RCC 7860 (cell line): Measurements from ENCODE around the gene BAZ2A.

Source experiments
- DNase-seq: peaks from one replicate; pipeline ENCODE4 v3.0.0-alpha.2; 2015; ENCODE audit warnings: low spot score
- FAIRE-seq: peaks from 2 replicates; lab custom pipeline; 2012; peaks lifted over from hg19 to GRCh38; lab: Jason Lieb, UNC

Gene BAZ2A

DNA sequence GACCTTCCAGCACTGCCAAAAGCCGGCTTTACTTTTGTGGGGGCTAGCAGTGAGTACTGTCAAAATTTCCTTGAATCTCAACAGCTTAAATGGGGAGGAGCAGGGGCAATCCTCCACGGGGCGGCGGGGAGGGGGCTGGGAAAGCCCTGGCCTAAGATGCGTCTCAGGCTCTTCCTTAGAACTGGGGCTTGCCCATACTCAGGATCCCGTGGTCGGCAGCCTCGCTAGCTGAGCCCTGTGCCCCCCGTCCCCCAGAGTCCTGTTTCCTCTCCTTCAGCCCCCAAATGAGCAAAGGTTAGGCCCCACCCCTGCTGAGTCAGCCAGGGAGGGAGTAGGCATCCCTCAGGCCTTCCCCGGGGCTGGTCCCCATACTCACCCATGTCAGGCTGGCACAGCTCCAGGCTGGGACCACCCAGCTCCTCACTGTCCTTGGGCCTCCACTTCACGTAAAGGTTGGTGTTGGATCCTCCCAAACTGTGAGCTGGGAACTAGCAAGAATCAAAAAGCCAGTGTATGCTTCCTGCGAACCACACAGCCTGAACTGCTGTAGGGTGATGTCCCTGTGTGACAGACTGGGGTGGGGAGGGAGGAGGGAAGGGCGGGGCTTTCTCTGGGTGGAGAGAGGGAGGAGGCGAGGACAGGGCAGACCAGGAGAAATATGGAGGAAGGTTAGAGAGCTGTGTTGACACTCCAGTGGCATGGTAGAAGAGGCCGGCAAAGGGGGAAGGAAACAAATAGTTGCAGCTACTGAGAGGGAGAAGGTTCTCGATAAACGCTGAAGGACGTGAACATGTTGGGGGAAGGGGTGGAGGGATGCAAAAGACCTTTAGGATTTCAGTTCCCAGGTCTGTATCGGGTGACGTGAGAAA lies 5.9 kb upstream of the BAZ2A start:
- FAIRE-seq (no peak), DNase-seq (peak; percentile 66)

DNA sequence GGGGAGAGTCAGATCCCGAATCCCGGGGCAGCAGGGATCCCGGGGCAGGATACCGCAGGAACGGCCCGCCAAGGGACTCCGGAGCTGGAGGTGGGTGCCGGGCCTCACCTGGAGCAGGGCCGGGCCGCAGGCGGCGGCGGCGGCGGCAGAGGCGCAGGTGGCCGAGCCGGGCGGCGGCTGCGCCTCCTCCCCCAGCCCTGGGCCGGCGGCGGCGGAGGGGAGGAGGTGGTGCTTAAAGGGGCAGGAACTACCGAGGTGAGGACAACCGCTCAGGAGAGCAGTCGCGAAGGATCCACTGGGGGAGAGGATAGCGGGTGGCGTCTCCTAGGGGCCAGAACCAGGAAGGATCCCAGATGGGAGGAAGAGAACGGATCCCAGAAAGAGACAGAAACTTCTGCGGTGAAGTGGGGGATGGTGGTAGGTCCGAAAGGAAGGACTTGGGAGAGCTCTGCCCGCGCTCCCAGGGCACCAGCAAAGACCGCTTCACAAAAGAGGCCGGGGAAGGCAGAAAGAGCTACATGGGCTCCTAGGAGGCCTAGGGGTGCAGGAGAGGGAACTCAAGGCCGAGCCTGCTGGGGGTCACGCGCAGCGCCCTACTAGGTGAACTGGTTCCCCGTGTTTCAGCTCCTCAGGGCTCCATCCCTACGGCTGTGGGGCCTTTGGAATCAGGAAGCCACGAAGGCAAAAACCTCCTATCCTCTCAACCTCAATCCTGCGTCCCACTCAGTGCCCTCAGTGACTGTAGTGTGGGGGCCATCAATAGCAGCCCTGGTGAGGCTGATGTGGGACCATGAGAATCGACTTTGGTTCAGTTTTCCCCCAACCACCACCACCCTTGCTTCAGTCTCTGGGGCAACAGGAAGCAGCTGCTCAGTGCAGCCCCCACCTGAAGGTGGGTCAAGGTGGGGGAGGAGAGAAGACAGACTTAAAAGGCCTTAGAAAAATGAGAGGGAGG lies 5.0 kb upstream of the BAZ2A start:
- no peak for FAIRE-seq

DNA sequence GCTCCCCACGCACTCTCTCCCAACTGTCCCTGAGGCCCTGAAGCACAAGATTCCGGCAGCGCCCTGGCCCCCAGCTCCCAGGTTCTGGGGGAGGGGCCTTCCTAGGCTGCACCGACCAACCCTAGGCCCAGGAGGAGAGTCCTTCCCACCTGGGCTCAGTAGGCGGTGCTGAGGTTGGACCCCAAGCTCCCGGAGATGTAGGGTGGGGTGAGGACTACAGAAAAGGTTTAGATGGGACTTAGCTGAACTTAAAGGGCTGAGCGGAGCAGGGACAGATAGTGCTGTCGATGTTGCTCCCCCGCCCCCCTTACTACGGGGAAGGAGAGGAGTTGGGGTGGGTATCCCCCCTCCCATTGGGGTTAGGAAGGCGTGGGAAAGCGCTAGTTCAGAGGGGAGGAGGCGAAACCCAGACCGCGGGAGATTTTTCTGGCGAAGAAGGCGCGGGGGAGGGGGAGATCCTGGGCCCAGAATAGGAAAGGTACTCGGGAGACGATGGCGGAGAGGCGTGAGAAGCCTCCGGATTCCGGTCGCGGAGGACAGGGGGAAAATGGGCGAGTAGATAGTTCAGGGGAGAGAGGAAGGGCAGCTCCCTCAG lies 4.2 kb upstream of the BAZ2A start:
- DNase-seq = no peak
- no peak for FAIRE-seq

More for the DNA sequence above, 5.0 kb upstream of the BAZ2A start:
- DNase-seq = peak; percentile 84

DNA sequence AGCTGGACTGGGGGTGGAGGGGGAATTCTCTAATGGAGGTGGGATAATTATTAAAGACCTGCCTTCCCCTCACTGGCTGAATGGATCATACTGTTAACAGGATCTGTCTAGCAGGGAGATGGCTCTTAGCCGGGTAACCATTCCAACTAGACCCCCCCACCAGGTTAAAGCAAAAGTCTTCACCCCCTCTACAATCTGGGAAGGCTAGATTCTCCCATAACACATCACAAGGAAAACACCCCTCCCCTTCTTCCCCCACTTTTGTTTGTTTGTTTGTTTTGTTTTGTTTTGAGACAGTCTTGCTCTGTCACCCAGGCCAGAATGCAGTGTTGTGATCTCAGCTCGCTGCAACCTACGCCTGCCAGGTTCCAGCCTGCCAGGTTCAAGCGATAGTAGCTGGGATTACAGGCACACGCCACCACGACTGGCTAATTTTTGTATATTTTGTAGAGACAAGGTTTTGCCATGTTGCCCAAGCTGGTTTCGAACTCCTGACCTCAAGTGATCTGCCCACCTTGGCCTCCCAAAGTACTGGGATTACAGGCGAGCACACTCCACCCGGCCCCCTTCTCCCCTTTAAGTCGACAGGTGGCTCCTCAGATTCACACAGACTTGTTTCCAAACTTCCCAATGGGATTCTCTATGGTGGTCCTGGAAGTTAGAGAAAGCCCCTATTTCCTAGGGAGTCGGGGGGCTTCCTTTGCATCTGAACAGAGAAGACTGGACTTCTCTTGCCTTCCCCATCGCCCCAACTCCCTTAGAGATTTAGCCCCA lies 3.5 kb upstream of the BAZ2A start:
- no peak for DNase-seq
- FAIRE-seq = no peak

DNA sequence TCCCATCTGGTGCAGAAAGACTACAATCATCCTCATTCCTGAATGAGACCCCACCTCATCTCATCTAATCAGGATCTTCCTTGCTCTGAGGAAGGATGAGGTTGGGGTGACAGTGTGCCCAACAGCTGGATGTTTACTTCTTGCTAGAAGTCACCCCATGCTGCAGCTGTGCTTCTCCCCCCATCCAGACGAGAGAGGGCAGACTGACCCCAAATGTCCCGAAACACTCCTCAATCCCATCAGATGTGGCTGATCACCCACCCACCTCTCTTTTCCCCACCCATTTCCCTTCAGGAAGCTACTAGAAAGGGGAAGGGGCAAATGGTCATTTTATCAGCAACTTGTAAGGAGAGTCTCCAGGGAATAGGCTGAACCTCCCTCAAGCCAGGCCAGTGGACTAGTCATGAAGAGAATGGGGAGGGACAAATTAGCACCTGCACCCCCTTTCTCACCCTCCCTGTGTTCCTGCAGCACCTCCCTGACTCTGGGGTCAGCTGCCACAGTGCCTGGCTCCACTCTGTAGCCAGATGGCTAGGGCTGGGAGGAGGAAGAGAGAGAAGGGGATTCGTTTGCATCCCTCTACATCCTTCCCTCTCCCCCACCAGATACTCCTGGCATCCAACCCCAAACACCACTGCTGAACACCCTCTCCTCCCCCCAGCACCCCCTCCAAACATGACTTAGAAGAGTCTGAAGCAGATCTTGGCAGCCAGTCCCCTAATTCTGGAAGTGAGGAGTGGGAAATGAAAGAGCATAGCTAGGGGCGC lies 2.8 kb upstream of the BAZ2A start:
- no peak for FAIRE-seq
- DNase-seq = no peak

DNA sequence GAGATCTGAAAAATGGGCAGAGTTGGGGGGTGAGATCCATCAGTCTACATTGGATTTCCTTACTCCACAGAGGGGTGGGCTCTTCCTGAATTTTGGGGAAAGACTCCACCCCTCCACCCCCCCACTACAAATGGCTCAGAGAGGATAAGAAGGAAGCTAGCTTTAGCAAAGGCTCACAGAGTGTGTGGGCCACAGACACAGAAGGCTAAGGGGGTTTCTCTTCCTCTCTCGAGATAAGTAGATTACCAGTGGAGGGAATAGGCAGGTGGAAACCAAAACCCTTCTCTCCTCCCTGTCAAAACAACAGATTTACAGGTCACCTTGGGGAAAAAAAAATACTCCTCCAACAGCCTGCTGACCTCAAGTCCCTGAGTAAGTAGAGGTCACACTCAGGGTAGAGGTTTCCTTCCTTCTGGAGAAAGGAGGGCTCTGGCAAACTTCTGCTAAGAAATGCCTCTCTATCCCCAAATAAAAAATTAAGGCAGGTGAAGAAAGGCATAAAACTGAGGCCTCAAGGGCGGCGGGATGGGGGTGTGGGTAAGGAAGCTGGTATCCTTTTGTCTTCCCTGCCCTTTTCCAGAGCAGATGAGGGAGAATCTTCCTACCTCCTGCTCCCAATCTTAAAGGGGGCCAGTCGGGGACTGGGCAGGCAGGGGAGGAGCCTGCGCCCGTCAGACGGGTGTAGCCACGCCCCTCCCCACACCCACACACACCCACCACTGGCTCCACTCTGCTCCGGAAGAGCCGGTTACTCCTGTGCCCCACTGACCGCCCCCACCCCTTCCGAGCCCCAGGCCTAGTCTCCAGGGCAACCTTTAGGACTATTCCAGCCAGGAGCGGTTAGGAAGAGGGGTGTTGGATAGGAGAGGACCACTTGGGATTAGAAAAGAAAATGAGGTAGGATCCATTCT lies 1.9 kb upstream of the BAZ2A start:
- DNase-seq = no peak
- FAIRE-seq = no peak

DNA sequence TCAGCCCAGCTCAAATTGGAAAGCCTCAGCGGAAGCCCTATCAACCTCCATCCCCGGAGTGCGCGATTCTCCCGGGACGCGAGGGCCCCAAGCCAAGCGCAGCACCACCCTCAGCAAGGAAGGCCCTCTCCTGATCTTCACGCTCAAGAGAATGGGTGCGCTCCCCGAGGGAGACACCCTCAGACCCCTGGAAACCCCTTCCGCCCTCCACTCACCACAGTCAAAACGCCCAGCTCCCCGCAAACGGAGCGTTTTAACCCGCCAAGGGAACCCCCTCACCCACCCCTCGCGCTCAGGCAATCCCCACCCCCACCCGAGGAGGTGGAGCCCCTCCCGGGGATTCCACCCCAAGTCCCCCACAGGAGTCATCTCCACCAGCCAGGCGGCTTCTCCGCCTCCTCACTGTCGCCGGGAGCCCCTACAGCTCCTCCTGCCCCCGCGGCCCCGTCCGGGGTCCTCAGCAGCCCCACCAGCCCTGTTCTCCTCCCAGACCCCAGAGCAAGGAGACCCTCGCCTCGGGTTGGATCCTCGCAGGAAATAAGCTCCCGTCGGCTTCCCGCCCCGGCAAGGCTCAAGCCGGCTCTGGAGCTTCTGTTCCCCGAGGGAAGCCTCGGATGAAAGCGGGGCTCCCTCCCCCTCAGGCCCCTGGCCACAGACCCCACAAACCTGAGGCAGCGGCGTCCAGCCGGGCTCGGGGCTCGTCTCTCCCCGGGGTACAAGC lies 507 bp downstream of the BAZ2A start:
- FAIRE-seq (no peak), DNase-seq (no peak)

DNA sequence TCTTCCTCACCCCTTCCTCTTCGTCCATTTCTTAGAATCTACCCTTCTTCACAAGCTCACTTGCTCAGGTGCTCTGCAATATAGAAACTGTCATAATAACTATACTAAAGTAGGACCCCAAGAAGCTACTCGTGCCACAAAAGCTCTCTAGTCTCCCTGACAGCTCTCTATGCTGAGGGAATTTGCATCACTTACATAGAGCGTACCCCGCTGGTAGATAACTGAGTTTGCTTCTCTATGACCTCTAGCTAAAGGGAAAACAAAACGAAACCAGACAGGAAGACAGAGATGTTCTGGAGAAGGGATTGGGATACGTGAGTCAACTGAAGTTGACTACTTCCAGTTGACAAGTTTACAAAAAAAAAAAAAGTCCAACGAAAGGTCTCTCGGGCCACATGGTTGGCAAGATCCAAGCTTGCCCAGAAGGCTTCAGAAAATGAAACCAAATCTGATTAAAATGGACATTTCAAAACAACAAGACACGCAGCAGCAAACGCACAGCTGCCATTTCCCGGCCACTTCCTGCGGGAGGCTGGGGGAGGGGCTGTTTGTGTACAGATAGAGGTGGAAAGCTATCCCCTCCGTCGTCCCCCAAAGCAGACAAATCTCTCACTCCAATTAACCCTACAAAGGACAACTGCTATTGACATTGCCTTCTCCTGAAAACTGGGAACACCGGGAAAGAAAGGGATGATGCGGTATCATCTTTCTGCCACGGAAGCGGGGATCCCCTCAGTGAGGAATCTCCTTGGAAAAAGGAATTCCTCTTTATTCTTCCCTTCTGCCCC lies 1.3 kb downstream of the BAZ2A start:
- no peak for FAIRE-seq
- peak; percentile 29 for DNase-seq

DNA sequence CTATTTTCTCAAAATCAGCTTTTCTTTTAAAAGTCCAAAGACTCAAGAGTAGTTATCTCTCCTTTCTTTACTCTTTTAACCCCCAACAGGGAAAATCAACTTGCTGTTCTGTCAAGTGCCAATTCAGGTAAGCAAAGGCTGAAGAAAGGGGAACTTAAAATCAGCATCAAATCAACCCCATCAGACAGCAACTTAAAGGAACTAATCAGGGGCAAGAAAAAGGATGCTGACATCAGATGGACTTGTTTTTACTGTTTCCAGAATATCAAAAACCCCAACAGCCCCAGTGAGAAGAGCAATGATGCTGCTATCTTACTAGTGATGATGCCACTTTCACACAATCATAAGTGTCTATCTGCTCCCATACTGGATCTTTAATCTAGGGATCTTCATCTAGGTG lies 3.4 kb downstream of the BAZ2A start:
- FAIRE-seq (no peak), DNase-seq (no peak)

DNA sequence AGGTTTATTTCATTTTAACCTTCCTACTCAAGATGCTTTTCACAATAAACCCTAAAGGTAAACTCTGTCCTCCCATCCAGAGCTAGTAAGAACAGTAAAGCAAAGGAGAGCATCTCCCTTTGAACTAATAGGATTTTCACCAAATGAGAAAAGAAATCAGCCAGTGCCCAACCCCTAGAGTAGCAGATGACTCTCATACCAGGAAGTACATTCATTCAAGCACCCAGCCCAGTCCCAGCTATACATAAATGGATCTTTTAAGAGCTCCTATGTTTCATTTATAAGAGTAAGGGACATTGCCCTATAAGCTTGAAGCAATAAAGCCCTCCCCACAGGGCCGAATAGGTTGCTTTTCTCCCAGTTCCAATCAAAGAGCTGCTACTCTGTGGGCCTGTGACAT lies 7.6 kb downstream of the BAZ2A start:
- FAIRE-seq (no peak), DNase-seq (no peak)

DNA sequence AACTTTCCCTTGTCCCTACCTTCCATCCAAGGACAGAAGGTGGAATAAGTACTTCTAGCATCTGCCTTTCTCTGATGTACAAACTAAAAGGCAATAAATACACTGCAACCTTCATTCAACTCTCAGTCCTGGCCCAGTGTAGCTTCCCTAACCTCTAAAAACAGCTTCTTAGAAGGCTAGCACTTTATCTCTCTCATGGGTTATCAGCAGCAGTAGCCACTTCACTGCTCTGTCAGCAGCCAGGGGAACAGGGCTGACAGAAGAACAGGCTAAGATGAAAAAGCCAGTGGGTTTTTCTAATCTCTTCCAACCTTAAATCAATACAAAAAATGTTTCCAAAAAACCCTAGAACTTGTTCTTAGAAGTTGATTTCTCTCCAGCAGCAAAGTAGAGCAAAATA lies 13.2 kb downstream of the BAZ2A start:
- no peak for FAIRE-seq
- DNase-seq = no peak

DNA sequence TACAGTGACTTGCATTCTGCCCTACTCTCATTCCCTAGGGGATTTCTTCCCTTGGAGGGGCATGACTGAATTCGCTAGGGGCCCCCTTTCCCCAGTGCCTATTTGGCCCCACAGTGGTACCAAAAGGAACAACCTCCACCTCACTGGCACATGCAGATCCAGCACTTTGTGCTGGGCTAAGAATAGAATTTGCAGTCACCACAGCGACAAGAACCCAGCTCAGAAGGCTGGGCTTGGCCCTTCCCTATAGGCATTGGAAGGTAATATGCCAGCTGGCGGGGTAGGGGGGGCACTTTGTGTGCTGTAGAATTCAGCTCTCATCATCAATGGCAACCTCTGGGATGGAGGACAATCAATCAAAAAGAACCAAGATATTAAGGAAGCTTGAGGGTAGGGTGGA lies 13.9 kb downstream of the BAZ2A start:
- DNase-seq (no peak), FAIRE-seq (no peak)

DNA sequence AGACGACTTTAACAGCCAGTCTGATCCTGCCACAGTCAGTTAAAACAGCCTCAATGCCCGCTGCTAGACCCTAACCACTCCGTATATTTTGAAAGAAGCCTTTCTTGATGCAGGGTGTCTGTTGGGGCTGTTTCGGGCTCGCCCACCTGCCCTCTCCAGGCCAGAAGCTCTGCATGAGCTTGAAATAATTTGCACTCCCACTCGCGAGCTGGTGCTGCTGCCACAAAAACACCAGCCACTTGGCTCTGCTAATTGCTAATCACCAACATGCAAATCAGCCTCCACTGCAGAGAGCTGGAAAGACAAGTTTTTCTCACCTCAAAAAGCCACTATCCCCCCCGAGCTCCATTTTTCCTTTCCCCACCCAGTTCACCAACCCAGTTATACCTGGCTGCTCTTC lies 15.5 kb downstream of the BAZ2A start:
- no peak for FAIRE-seq
- no peak for DNase-seq

DNA sequence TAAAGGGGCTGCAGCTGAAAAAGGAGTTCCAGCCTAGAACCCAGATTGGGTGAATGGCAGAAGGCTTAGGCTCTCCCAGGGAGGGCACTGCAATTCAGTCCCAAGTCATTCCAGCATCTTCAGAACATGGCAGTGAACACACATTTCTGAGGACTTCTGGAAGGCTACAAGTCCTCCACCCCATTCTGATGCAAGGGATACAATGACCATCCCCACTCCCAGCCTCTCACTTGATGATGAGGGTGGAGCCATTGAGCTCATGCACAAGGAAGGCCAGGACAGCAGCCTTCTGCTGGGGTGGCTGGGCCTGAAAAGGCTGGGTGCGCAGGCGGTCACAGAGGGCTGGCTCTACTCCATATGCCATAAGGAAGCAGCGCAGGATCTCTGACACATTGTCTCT lies 25.8 kb downstream of the BAZ2A start:
- no peak for FAIRE-seq

DNA sequence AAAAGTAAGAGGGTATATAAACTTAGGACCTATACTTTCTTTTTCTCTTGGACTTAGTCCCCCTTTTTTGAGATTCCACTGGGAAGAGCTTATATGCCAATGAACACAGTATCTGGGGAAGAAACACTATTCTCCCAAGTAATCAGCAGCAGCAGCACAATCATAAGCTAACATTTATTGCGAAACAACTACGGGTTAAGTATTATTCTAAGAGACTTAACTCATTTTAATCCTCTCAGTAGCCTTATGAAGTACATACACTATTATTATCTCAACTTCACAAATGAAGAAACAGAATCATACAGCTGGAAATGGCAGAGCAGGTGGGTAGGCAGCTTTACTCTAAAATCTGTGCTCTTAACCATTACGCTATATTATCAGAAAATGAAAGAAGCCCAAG lies 27.9 kb downstream of the BAZ2A start:
- FAIRE-seq (no peak), DNase-seq (no peak)

More for the DNA sequence above, 25.8 kb downstream of the BAZ2A start:
- DNase-seq = no peak

DNA sequence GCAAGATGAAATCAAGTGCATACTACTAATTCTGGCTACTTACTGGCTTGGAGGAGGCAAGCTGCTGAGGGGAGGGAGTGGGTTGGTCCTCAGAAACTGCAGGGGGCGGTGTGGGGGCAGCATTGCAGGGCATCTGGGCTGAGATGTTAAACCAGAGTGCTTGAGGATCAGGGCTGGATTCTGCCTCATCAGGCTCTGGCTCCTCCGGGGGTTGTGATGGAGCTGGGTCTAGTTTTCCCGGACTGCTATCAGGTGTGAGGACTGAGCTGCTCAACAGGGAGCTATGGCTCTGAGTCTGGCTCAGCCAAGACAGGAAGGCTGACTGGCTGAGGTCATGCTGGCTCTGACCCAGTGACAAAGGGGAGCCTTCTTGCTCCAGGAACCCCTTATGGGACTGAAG lies 28.6 kb downstream of the BAZ2A start:
- DNase-seq (no peak), FAIRE-seq (no peak)

DNA sequence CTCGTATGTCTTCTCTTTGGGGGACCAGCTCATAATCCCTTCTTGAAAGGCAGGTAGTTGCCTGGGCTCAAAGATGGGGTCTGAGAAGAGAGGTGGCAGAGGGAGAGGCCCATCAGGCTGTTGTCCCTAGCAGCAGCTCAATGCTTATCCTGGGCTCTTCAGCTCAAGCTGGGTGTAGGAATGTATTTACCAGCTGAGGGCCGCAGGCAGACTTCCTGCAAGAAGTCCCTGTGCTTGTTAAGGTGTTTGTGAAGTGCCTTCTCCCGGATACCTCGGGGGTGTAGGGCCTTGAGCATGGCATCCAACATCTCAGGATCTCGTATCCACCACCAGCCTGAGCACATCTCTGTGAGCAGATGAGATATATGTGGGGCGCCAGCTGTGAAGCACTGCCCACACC lies 29.4 kb downstream of the BAZ2A start:
- FAIRE-seq = no peak
- no peak for DNase-seq
